HG03095 (cell line): Measurements from ENCODE around the gene PPP1R8.
A peak's percentile ranks its signal among the peaks of the same experiment; 100 is the strongest.
"Not testable (repeated sequence)": the region's sequence is repeated elsewhere in the genome, so short reads cannot be mapped to it uniquely, and the experiment has no call there.

ENCODE experiments used
- ATAC-seq: cut with Tn5 transposase; IDR thresholded peaks from one replicate; pipeline ENCODE4 v1.9.1; 2021; ENCODE audit warnings: moderate library complexity; ENCODE audit not compliant: unreplicated experiment

Gene PPP1R8

GRCh38 chr1:27830621-27831440, at the start of gene PPP1R8:
Gene PPP1R8 (plus strand): TSS chr1:27830782. CDS start chr1:27830836, 54 bp downstream.
- ATAC-seq: peak; percentile 87

- ATAC-seq: no peak
These were observed 47.6 kb upstream of the PPP1R8 start for GRCh38 chr1:27782950-27783349.

GRCh38 chr1:27784700-27785099, 45.9 kb upstream of the PPP1R8 start:
- no peak for ATAC-seq

- no peak for ATAC-seq
These were observed 44.7 kb upstream of the PPP1R8 start for GRCh38 chr1:27785781-27786455.

GRCh38 chr1:27787895-27788294, 42.7 kb upstream of the PPP1R8 start:
- no peak for ATAC-seq

- ATAC-seq: no peak
These were observed 41.0 kb upstream of the PPP1R8 start for GRCh38 chr1:27789540-27790041.

GRCh38 chr1:27790270-27790669, 40.3 kb upstream of the PPP1R8 start:
- ATAC-seq: not testable (repeated sequence)

- no peak for ATAC-seq
These were observed 35.0 kb upstream of the PPP1R8 start for GRCh38 chr1:27795601-27796000.

- ATAC-seq: no peak
These were observed 25.8 kb upstream of the PPP1R8 start for GRCh38 chr1:27804791-27805190.

- ATAC-seq: no peak
These were observed 23.8 kb upstream of the PPP1R8 start for GRCh38 chr1:27806758-27807157.

- no peak for ATAC-seq
These were observed 23.2 kb upstream of the PPP1R8 start for GRCh38 chr1:27807385-27807784.

GRCh38 chr1:27808131-27808530, 22.5 kb upstream of the PPP1R8 start:
- not testable (repeated sequence) for ATAC-seq

- no peak for ATAC-seq
These were observed 20.7 kb upstream of the PPP1R8 start for GRCh38 chr1:27809883-27810282.

- no peak for ATAC-seq
These were observed 18.7 kb upstream of the PPP1R8 start for GRCh38 chr1:27811741-27812500.

- no peak for ATAC-seq
These were observed 13.5 kb upstream of the PPP1R8 start for GRCh38 chr1:27816921-27817630.

- ATAC-seq: no peak
These were observed 8.7 kb upstream of the PPP1R8 start for GRCh38 chr1:27821761-27822315.

- no peak for ATAC-seq
These were observed 6.8 kb upstream of the PPP1R8 start for GRCh38 chr1:27823784-27824183.

GRCh38 chr1:27824411-27824810, 6.2 kb upstream of the PPP1R8 start:
- ATAC-seq: no peak

GRCh38 chr1:27829339-27829960, 1.1 kb upstream of the PPP1R8 start:
- ATAC-seq: not testable (repeated sequence)
